Activated naive CD4-positive, alpha-beta T cell treated with anti-CD3 and anti-CD28 coated beads for 36 hours (primary cell): ENCODE results near the gene USP17L5. TPM values are rescaled to one million over a fixed set of nuclear protein-coding genes. Genes with fewer than 3 reads are reported as not detected.
"Not testable (repeated sequence)": the region's sequence is repeated elsewhere in the genome, so short reads cannot be mapped to it uniquely, and the experiment has no call there.

Source experiments
- CTCF ChIA-PET: fragments of 350-600 bp; sonication (Branson Sonifier 250); formaldehyde crosslinking; loops from one replicate; lab custom pipeline; 2021; ENCODE audit warnings: antibody characterized with exemption; lab: Charles Lee
- DNase-seq: peaks from one replicate; pipeline ENCODE4 v3.0.0-alpha.2; 2020
- H3K27ac Mint-ChIP-seq: one replicate; pipeline ENCODE4 v1.8.0; 2021; ENCODE audit warnings: mild to moderate bottlenecking, mixed read lengths
- H3K27me3 Mint-ChIP-seq: one replicate; pipeline ENCODE4 v1.8.0; 2021; ENCODE audit warnings: low read depth, mixed read lengths
- H3K36me3 Mint-ChIP-seq: one replicate; pipeline ENCODE4 v1.8.0; 2021; ENCODE audit warnings: low read depth, mixed read lengths
- H3K4me1 Mint-ChIP-seq: one replicate; pipeline ENCODE4 v1.8.0; 2021; ENCODE audit warnings: low read depth, mixed read lengths
- H3K4me3 Mint-ChIP-seq: one replicate; pipeline ENCODE4 v1.8.0; 2021; ENCODE audit warnings: mild to moderate bottlenecking, moderate library complexity, mixed read lengths
- H3K9me3 Mint-ChIP-seq: one replicate; pipeline ENCODE4 v1.8.0; 2021; ENCODE audit warnings: mixed read lengths
- intact Hi-C: fragments of 100-400 bp; cut with micrococcal nuclease; formaldehyde crosslinking; loops from one replicate; pipeline ENCODE4 v1.15.1; 2023
- total RNA-seq, 2 experiments: library from RNA; stranded (reverse); gene quantifications; one replicate each; pipeline ENCODE4 v1.2.3, GENCODE V29; 2021

Gene USP17L5
- total RNA-seq, 2 experiments from 2014 or later, result not detected

- Mint-ChIP-seq H3K27me3 (no peaks in the 10 kb centered on the region), H3K4me3 (no peak overlapping the region), H3K9me3 (no peaks in the 10 kb centered on the region), H3K36me3 (no peaks in the 10 kb centered on the region), H3K27ac (no peak overlapping the region), H3K4me1 (peaks cover 2% of the 10 kb centered on the region)
- CTCF ChIA-PET, result no interaction called here
- DNase-seq, result no peak
- intact Hi-C loops, result no loop called here
Observed at GRCh38 chr4:9384126-9384525, 44.9 kb downstream of the USP17L5 start.

DNA sequence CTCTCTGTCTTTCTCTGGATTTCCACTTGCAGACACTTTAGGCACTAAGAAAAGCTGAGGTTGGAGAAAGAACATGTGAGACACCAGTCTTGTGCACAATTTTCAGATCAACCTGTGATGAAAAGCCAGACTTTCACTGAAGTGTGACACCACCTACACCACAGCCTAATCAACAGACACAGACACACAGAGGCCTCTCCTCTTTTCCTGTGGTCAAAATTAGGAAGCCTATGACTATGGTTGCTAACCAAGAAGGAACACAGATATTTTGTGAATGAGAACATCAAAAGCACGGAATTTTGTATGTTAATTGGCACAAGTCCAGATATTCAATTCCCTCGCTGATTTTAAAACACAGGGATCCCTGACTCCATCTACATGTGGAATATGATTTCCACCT is 49.8 kb downstream of the USP17L5 start:
- H3K4me1 Mint-ChIP-seq, H3K36me3 Mint-ChIP-seq, CTCF ChIA-PET, H3K4me3 Mint-ChIP-seq, H3K9me3 Mint-ChIP-seq, intact Hi-C loops, H3K27ac Mint-ChIP-seq, DNase-seq, H3K27me3 Mint-ChIP-seq: not testable (repeated sequence)

Other genes with a start within 250 kb of the USP17L5 start
- not detected for gene FAM90A26, start 169.0 kb upstream of the USP17L5 start, total RNA-seq
- not detected for gene USP17L10, start 128.7 kb upstream of the USP17L5 start, total RNA-seq
- gene USP17L11, start 124.0 kb upstream of the USP17L5 start, total RNA-seq, result not detected
- not detected for gene USP17L12, start 119.3 kb upstream of the USP17L5 start, total RNA-seq
- not detected for gene USP17L13, start 114.5 kb upstream of the USP17L5 start, total RNA-seq
- gene USP17L15, start 105.0 kb upstream of the USP17L5 start, total RNA-seq, result not detected
- gene USP17L17, start 95.5 kb upstream of the USP17L5 start, total RNA-seq, result not detected
- gene USP17L18, start 90.8 kb upstream of the USP17L5 start, total RNA-seq, result not detected
- not detected for gene USP17L19, start 86.0 kb upstream of the USP17L5 start, total RNA-seq
- not detected for gene USP17L20, start 81.3 kb upstream of the USP17L5 start, total RNA-seq
- not detected for gene USP17L21, start 76.5 kb upstream of the USP17L5 start, total RNA-seq
- not detected for gene USP17L22, start 71.8 kb upstream of the USP17L5 start, total RNA-seq
- gene USP17L24, start 14.2 kb upstream of the USP17L5 start, total RNA-seq, result not detected
- gene USP17L25, start 9.5 kb upstream of the USP17L5 start, total RNA-seq, result not detected
- not detected for gene USP17L26, start 4.7 kb upstream of the USP17L5 start, total RNA-seq
- not detected for gene USP17L27, start 4.7 kb downstream of the USP17L5 start, total RNA-seq
- gene USP17L28, start 9.5 kb downstream of the USP17L5 start, total RNA-seq, result not detected
- not detected for gene USP17L29, start 14.2 kb downstream of the USP17L5 start, total RNA-seq
- not detected for gene USP17L30, start 23.7 kb downstream of the USP17L5 start, total RNA-seq
- not detected for gene DEFB131A, start 105.0 kb downstream of the USP17L5 start, total RNA-seq